ENCODE measurements around the gene ANO3.

The ANO3 gene

GRCh38 chr11:26319906-26320305 lies 12.0 kb upstream of the ANO3 start:
- H3K4me3 ChIP-seq (ENCODE audit: low read depth, low read length): no peak overlapping the region
- no peak for DNase-seq (ENCODE audit: low read depth)
- TF ChIP-seq CTCF (IDR thresholded peaks at IDR 0.05; ENCODE audit: low read depth, low read length) (no peak), MYC (IDR thresholded peaks at IDR 0.05; ENCODE audit: low read depth, low read length) (no peak), MAX (IDR thresholded peaks at IDR 0.05; ENCODE audit: low read depth, low read length) (no peak)

GRCh38 chr11:26321516-26321915 lies 10.4 kb upstream of the ANO3 start:
- H3K4me3 ChIP-seq (ENCODE audit: low read depth, low read length): no peak overlapping the region
- DNase-seq (ENCODE audit: low read depth): no peak
- TF ChIP-seq MYC (IDR thresholded peaks at IDR 0.05; ENCODE audit: low read depth, low read length) (no peak), MAX (IDR thresholded peaks at IDR 0.05; ENCODE audit: low read depth, low read length) (no peak), CTCF (IDR thresholded peaks at IDR 0.05; ENCODE audit: low read depth, low read length) (no peak), POLR2A (IDR thresholded peaks at IDR 0.05; ENCODE audit: extremely low read depth, insufficient read length) (no peak)

- no peak for DNase-seq (ENCODE audit: low read depth)
- no peak overlapping the region for H3K4me3 ChIP-seq (ENCODE audit: low read depth, low read length)
- TF ChIP-seq MAX (IDR thresholded peaks at IDR 0.05; ENCODE audit: low read depth, low read length) (no peak), CTCF (IDR thresholded peaks at IDR 0.05; ENCODE audit: low read depth, low read length) (no peak), MYC (IDR thresholded peaks at IDR 0.05; ENCODE audit: low read depth, low read length) (no peak), POLR2A (IDR thresholded peaks at IDR 0.05; ENCODE audit: extremely low read depth, insufficient read length) (no peak)
Observed at GRCh38 chr11:26322335-26323067, 9.4 kb upstream of the ANO3 start.

GRCh38 chr11:26323837-26324236 lies 8.1 kb upstream of the ANO3 start:
- no peak for DNase-seq (ENCODE audit: low read depth)
- TF ChIP-seq POLR2A (IDR thresholded peaks at IDR 0.05; ENCODE audit: extremely low read depth, insufficient read length) (no peak), CTCF (IDR thresholded peaks at IDR 0.05; ENCODE audit: low read depth, low read length) (no peak)
- H3K4me3 ChIP-seq (ENCODE audit: low read depth, low read length): no peak overlapping the region

GRCh38 chr11:26324270-26324669 lies 7.7 kb upstream of the ANO3 start:
- no peak for DNase-seq (ENCODE audit: low read depth)
- H3K4me3 ChIP-seq (ENCODE audit: low read depth, low read length): no peak overlapping the region
- TF ChIP-seq CTCF (IDR thresholded peaks at IDR 0.05; ENCODE audit: low read depth, low read length): no peak
- TF ChIP-seq MYC (IDR thresholded peaks at IDR 0.05; ENCODE audit: low read depth, low read length): no peak
- no peak for TF ChIP-seq POLR2A (IDR thresholded peaks at IDR 0.05; ENCODE audit: extremely low read depth, insufficient read length)
- no peak for TF ChIP-seq MAX (IDR thresholded peaks at IDR 0.05; ENCODE audit: low read depth, low read length)

Measured in NB4 (cell line).